Thyroid gland (tissue), 4 donors: ENCODE results near the gene CERK. TPM values are rescaled to one million over a fixed set of nuclear protein-coding genes. Genes with fewer than 3 reads are reported as not detected.
A peak's percentile ranks its signal among the peaks of the same experiment; 100 is the strongest.

ENCODE experiments used
- DNase-seq, 2 donors: peaks; one replicate each; pipeline ENCODE4 v3.0.0-alpha.2; 2019
- H3K27ac ChIP-seq, 3 donors: fragments of 200-600 bp; sonication (generic); 1 replicate in 2 of 3; 2 replicates in 1 of 3; pipeline ENCODE4 v1.5.1; 2016 to 2019; ENCODE audit warnings: mild to moderate bottlenecking in 1 of 3, moderate library complexity in 1 of 3
- H3K27me3 ChIP-seq: fragments of 200-600 bp; sonication (generic); one replicate; pipeline ENCODE4 v1.5.1; 2019
- H3K36me3 ChIP-seq, 2 donors: fragments of 200-600 bp; sonication (generic); one replicate each; pipeline ENCODE4 v1.5.1; 2016 to 2019
- H3K4me1 ChIP-seq, 2 donors: fragments of 200-600 bp; sonication (generic); one replicate each; pipeline ENCODE4 v1.5.1; 2017 to 2019
- H3K4me3 ChIP-seq, 3 donors: fragments of 200-600 bp; sonication (generic); replicated peaks in 1 of 3; 1 replicate in 2 of 3; 2 replicates in 1 of 3; pipeline ENCODE4 v1.5.1; 2016; ENCODE audit warnings: mild to moderate bottlenecking in 1 of 3
- H3K9me3 ChIP-seq: fragments of 200-600 bp; sonication (generic); one replicate; pipeline ENCODE4 v1.5.1; 2017
- CTCF ChIP-seq, 6 experiments: fragments of 200-600 bp in 3 of 6; fragments of 450-650 bp in 3 of 6; sonication (generic) in 3 of 6; IDR thresholded peaks; one replicate each; pipeline ENCODE4 v1.5.1; 2016 to 2019; ENCODE audit warnings: antibody characterized with exemption in 6 of 6, mild to moderate bottlenecking in 2 of 6, inconsistent platforms in 1 of 6, moderate library complexity in 1 of 6
- POLR2A ChIP-seq, 2 donors: fragments of 450-650 bp; IDR thresholded peaks; one replicate each; pipeline ENCODE4 v1.6.1; 2017; ENCODE audit warnings: antibody characterized with exemption in 2 of 2, mild to moderate bottlenecking in 2 of 2, moderate library complexity in 1 of 2
- WGBS, 2 donors: methylation state at CpG; one replicate each; pipeline ENCODE4 v1.1.5; 2017; 5-methylcytosine and 5-hydroxymethylcytosine counted together
- intact Hi-C: fragments of 100-400 bp; cut with DNase I; formaldehyde crosslinking; loops from one replicate; pipeline ENCODE4 v1.15.1; 2023
- total RNA-seq, 4 donors: library from RNA; depleted of rRNA; stranded (reverse); fragments of >200 nt; gene quantifications; one replicate each; pipeline ENCODE4 v1.2.3, GENCODE V29; 2016

CERK gene
- total RNA-seq, 4 donors from 2014 or later = 74.6 to 84.7 (median 81.5) TPM

- DNase-seq = no peak
- TF ChIP-seq CTCF (IDR thresholded peaks at IDR 0.05) (no peak), POLR2A (IDR thresholded peaks at IDR 0.05) (no peak)
- no peaks in the 10 kb centered on the region for H3K9me3 ChIP-seq
- peaks cover 42 to 72% of the 10 kb centered on the region in 2 donors for H3K4me1 ChIP-seq
- WGBS, 2 donors = 95 to 96% methylated on average over 24 to 33 of the region's 37 CpGs
- no peak overlapping the region for H3K4me3 ChIP-seq
- intact Hi-C loops = no loop called here
- no peaks in the 10 kb centered on the region for H3K27me3 ChIP-seq
- no peak overlapping the region for H3K27ac ChIP-seq
- no peaks in the 10 kb centered on the region for H3K36me3 ChIP-seq
Observed at GRCh38 chr22:46657996-46658947, 79.8 kb downstream of the CERK start.

DNA sequence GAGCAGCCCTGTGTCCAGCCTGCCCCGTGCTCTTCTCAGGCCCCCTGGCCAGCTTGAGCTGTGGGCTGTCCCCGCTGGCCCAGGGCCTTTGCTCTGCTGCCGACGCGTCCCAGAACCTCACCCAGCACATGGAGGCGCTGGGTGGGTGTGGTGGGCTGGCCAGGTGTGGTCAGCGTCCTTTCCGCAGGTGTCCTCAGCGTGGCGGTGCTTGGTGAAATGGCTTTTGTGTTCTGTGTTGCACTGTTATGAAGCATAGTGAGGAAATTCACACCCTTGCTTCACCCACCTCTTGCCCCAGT is 80.4 kb downstream of the CERK start:
- no peak for TF ChIP-seq POLR2A (IDR thresholded peaks at IDR 0.05)
- TF ChIP-seq CTCF (IDR thresholded peaks at IDR 0.05) = no peak

GRCh38 chr22:46656856-46657654 is 81.0 kb downstream of the CERK start:
- Histone ChIP-seq H3K27ac (peak overlapping the region; percentile 18 to 62 (median 34)), H3K9me3 (no peaks in the 10 kb centered on the region), H3K27me3 (no peaks in the 10 kb centered on the region), H3K36me3 (no peaks in the 10 kb centered on the region), H3K4me3 (no peak overlapping the region), H3K4me1 (peaks cover 47 to 84% of the 10 kb centered on the region in 2 donors)
- TF ChIP-seq POLR2A (IDR thresholded peaks at IDR 0.05) = no peak
- peak; percentile 84 to 85 for DNase-seq
- WGBS, 2 donors = 67 to 79% methylated on average over 11 to 13 of the region's 15 CpGs
- intact Hi-C loops = no loop called here

More for the DNA sequence above, 80.4 kb downstream of the CERK start:
- Histone ChIP-seq H3K36me3 (no peaks in the 10 kb centered on the region), H3K4me1 (peaks cover 43 to 79% of the 10 kb centered on the region in 2 donors), H3K9me3 (no peaks in the 10 kb centered on the region), H3K27ac (peak overlapping the region in 1 of 3 donors; percentile 62), H3K27me3 (no peaks in the 10 kb centered on the region), H3K4me3 (no peak overlapping the region)
- 94 to 96% methylated on average over 6 to 10 of the region's 10 CpGs for WGBS, 2 donors
- intact Hi-C loops = no loop called here
- DNase-seq = no peak

GRCh38 chr22:46655861-46656608 is 82.0 kb downstream of the CERK start:
- Histone ChIP-seq H3K4me1 (peaks cover 47 to 85% of the 10 kb centered on the region in 2 donors), H3K27ac (peak overlapping the region; percentile 18 to 62 (median 34)), H3K4me3 (no peak overlapping the region), H3K27me3 (no peaks in the 10 kb centered on the region), H3K9me3 (no peaks in the 10 kb centered on the region), H3K36me3 (no peaks in the 10 kb centered on the region)
- TF ChIP-seq CTCF (IDR thresholded peaks at IDR 0.05) (no peak), POLR2A (IDR thresholded peaks at IDR 0.05) (no peak)
- DNase-seq = no peak
- intact Hi-C loops = no loop called here
- 85 to 89% methylated on average over 10 to 20 of the region's 26 CpGs for WGBS, 2 donors

DNA sequence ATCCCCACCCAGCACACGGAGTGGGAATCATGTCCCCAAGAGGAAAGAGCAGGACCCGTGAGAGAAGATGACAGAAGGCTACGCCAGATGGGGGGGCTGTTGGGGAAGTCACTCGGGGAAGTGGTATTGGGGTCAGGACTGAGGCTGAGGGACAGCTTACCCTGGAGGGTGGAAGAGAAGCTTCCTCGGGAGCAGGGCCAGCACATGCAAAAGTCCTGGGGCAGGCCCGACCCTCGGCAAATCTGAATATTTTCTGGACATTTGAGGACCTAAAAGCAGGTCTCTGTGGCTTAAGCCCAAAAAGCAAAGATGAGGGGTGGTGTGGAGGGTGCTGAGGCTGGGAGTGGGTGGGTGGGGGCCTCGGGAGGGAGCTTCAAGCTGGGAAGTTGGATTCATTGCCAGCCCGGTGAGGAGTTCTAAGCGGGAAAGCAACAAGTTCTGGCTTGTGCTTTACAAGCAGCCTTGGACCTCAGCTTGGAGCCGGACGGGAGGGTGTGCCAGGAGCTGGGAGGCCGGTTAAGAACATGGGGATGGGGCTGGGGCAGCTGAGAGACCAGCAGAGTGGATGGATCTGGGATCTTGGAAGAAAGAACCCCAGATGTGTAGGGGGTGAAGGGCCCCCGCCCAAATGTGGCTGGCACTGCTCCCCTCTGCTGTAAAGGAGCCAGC is 83.0 kb downstream of the CERK start:
- WGBS, 2 donors = 90% methylated on average over 14 of the region's 14 CpGs
- Histone ChIP-seq H3K36me3 (no peaks in the 10 kb centered on the region), H3K9me3 (no peaks in the 10 kb centered on the region), H3K27ac (peak overlapping the region in 1 of 3 donors; percentile 38), H3K4me1 (peaks cover 39 to 85% of the 10 kb centered on the region in 2 donors), H3K4me3 (no peak overlapping the region), H3K27me3 (no peaks in the 10 kb centered on the region)
- intact Hi-C loops = no loop called here
- no peak for DNase-seq
- TF ChIP-seq CTCF (IDR thresholded peaks at IDR 0.05) (no peak), POLR2A (IDR thresholded peaks at IDR 0.05) (no peak)
